Measurements from ENCODE around the gene FGF22.
"Not testable (repeated sequence)": the region's sequence is repeated elsewhere in the genome, so short reads cannot be mapped to it uniquely, and the experiment has no call there.

The FGF22 gene

GRCh38 chr19:622666-623065 is 17.0 kb upstream of the FGF22 start:
- no peak for DNase-seq

- DNase-seq, result no peak
Measured at GRCh38 chr19:623175-623916, 16.3 kb upstream of the FGF22 start.

GRCh38 chr19:623974-624373 is 15.7 kb upstream of the FGF22 start:
- DNase-seq, result no peak

GRCh38 chr19:624433-625109 is 15.1 kb upstream of the FGF22 start:
- no peak for DNase-seq

- DNase-seq, result no peak
Measured at GRCh38 chr19:625257-625656, 14.4 kb upstream of the FGF22 start.

GRCh38 chr19:626566-626965 is 13.1 kb upstream of the FGF22 start:
- not testable (repeated sequence) for DNase-seq

GRCh38 chr19:628168-628567 is 11.5 kb upstream of the FGF22 start:
- peak in 1 of 2 experiments; percentile 48 for DNase-seq

GRCh38 chr19:629515-629914 is 10.2 kb upstream of the FGF22 start:
- not testable (repeated sequence) for DNase-seq

- no peak for DNase-seq
Measured at GRCh38 chr19:629961-630714, 9.5 kb upstream of the FGF22 start.

- DNase-seq, result peak; percentile 64 to 71
Measured at GRCh38 chr19:632579-633067, 7.1 kb upstream of the FGF22 start.

- DNase-seq, result peak; percentile 94 to 96
Measured at GRCh38 chr19:633068-633785, 6.5 kb upstream of the FGF22 start, which contains the start of gene POLRMT. TSS of gene POLRMT (minus strand) at chr19:633537. CDS start at chr19:633512, 25 bp downstream.

GRCh38 chr19:633786-634639 is 5.7 kb upstream of the FGF22 start:
- no peak for DNase-seq

- no peak for DNase-seq
Measured at GRCh38 chr19:634975-635652, 4.6 kb upstream of the FGF22 start.

- DNase-seq, result no peak
Measured at GRCh38 chr19:638906-639252, 800 bp upstream of the FGF22 start.

- no peak for DNase-seq
Measured at GRCh38 chr19:640161-640558, 481 bp downstream of the FGF22 start.

- no peak for DNase-seq
Measured at GRCh38 chr19:640606-641189, 1.0 kb downstream of the FGF22 start.

- no peak for DNase-seq
Measured at GRCh38 chr19:641702-642101, 2.0 kb downstream of the FGF22 start.

GRCh38 chr19:642767-643727 is 3.4 kb downstream of the FGF22 start:
- no peak for DNase-seq

- no peak for DNase-seq
Measured at GRCh38 chr19:643736-644135, 4.1 kb downstream of the FGF22 start.

- no peak for DNase-seq
Measured at GRCh38 chr19:644363-644762, 4.7 kb downstream of the FGF22 start.
